ENCODE results near the gene EPAS1.
A peak's percentile ranks its signal among the peaks of the same experiment; 100 is the strongest.

Gene EPAS1

DNA sequence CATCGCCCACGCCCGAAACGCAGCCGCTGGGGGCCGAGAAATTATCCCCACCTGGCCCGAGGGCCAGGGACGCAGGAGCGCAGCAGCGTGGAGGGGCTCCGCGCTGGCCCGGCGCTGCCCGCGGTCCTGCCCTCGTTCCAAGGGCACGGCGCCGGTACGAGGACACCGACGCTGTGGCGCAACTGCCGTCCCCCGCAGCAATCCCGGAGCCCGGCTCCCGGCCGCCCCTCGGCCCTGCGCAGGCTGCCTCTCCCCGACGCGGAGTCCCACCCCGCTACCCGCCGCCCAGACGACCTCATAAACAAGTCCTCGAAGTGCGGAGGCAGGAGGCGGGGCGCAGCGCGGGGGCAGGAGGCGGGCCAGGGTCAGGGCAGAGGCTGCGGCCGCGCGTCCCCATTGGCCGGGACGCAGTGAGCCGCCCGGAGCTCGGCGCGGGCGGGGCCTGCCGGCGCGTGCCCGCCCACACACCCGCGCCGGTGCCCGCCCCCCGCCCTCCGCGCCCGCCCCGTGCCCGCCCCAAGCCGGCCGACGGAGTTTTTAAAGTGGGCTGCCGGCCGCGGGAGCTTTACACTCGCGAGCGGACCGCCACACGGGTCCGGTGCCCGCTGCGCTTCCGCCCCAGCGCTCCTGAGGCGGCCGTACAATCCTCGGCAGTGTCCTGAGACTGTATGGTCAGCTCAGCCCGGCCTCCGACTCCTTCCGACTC, at the start of gene EPAS1:
EPAS1 (plus strand) TSS at position 568 of the 706 bp plus-strand sequence. CDS start 505 bp downstream, outside the sequence.
- peak; percentile 46 to 75 for DNase-seq (ENCODE audit: low read depth in 1 of 2, low spot score in 1 of 2)

DNA sequence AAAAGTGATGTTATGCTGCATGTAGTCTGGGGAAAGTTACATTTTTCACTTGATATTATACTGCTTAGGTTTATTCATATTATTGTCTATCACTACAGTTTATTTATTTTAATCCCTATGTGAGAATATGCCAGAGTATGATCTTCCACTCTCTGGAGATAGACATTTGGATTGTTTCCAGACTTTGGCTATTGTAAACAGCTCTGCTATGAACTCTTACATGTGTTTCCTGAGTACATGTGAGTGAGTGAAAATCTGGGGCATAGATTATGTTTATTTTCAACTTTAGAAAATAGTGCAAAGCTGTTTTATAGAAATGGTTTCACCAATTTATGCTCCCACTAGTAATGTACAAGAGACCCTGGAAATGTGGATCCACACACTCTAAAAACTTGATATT, 49.0 kb upstream of the EPAS1 start:
- DNase-seq (ENCODE audit: low read depth in 1 of 2, low spot score in 1 of 2) = no peak

DNA sequence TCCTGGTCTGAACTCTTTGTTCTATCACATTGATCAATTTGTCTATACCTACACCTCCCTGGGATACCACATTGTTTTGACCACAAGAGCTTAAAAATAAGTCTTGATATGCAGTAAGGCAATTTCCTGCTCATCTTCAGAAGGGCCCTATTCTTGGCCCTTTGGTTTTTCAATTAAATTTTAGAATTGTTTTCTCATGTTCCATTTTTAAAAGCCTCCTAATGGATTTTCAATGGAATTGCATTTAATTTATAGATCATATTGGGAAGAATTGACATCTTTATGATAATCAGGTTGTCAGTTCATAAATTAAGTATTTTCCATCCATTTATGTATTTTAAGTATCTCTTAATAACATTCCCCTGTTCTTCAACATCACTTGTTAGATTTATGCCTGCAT, 47.6 kb upstream of the EPAS1 start:
- DNase-seq (ENCODE audit: low read depth in 1 of 2, low spot score in 1 of 2) = no peak

GRCh38 chr2:46252891-46253659, 44.1 kb upstream of the EPAS1 start:
- no peak for DNase-seq (ENCODE audit: low read depth in 1 of 2, low spot score in 1 of 2)

- DNase-seq (ENCODE audit: low read depth in 1 of 2, low spot score in 1 of 2) = no peak
These were observed 42.7 kb upstream of the EPAS1 start for GRCh38 chr2:46254474-46254873.

GRCh38 chr2:46256563-46257142, 40.6 kb upstream of the EPAS1 start:
- DNase-seq (ENCODE audit: low read depth in 1 of 2, low spot score in 1 of 2) = no peak

DNA sequence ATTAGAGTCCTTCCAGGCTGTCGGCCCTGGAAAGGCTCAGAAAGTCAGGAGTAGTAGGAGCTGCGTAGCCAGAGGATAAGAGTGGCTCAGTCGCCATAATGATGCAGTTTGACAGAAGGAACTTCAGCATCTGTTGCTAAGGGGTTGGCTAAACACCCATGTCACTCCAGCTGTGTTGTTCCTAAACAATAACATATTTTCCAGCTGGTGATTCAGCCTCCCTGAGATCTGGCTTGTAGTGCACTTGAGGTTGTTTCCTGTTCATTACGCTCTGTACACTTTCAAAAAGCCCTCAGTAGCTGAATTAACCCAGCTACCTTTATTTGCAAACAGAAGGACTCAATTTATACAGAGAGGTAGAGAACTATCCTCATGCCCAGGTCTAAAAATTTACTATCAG, 39.7 kb upstream of the EPAS1 start:
- DNase-seq (ENCODE audit: low read depth in 1 of 2, low spot score in 1 of 2) = no peak

DNA sequence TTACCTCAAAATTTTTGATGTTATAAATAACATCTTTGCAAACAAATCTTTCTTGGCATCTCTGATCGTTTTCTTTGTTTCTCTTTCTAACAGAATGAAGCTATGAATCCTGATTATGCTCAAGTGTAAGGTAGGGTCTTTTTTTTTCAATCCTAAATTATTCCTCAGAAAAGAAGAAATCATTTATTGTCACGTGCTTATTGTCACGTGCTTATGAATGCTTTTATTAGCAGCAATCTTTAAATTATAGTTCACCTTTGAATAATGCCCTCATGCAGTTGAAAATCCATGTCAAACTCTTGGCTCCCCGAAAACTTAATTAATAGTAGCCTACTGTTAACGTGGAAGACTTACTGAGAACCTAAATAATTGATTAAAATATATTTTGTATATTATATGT, 39.2 kb upstream of the EPAS1 start:
- DNase-seq (ENCODE audit: low read depth in 1 of 2, low spot score in 1 of 2) = no peak

DNA sequence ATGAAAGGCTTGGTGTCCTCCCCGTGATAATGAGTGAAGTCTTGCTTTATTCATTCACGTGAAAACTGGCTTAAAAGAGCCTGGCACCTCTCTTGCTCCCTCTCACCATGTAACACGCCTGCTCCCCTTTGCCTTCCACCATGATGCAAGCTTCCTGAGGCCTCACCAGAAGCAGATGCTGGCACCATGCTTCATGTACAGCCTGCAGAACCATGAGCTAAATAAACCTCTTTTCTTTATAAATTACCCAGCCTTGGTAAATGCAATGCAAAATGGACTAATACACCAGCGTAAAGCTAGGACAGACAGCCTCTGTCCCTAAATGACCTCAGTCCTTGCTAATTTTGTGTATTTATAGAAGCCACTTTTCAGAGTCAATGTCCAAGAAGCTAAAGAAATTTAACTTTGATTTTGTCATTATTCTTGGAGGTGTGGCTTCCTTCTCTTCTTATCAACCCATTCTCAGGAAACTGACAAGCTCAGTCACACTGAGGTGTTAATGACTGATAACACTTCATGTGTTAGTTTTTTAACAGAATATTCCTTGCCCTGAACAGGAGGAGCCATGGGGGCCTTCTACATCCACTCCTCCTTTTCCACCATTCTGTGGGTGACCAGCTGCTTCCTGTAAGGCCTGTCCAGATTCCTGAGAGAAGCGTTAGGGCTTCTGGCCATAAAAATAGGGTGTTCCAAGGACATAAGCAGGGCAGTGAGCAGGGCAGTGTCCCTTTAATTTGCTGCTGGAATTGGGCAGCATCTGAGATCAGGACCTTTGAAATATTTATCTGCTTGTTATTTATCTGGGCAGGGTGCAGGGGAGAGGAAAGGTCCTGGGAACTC, 38.0 kb upstream of the EPAS1 start:
- no peak for DNase-seq (ENCODE audit: low read depth in 1 of 2, low spot score in 1 of 2)

GRCh38 chr2:46259777-46260168, 37.4 kb upstream of the EPAS1 start:
- DNase-seq (ENCODE audit: low read depth in 1 of 2, low spot score in 1 of 2) = no peak

DNA sequence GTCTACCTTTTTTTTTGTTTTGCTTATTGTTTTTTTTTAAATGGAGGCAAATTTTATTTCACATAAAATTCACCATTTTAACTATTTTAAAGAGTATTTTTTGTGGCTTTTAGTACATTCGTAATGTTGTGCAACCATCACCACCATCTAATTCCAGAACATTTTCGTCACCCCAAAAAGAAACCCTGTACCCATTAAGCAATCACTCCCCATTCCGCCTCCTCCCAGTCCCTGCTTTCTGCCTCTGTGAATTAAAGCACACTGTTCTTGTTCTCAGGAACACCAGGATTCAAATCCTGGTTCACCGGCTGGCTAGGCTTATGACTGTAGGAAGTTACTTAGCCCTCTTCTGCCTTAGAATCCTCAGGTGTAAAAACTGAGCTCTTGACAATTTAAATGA, 36.9 kb upstream of the EPAS1 start:
- no peak for DNase-seq (ENCODE audit: low read depth in 1 of 2, low spot score in 1 of 2)

- no peak for DNase-seq (ENCODE audit: low read depth in 1 of 2, low spot score in 1 of 2)
These were observed 34.8 kb upstream of the EPAS1 start for GRCh38 chr2:46262248-46262938.

DNA sequence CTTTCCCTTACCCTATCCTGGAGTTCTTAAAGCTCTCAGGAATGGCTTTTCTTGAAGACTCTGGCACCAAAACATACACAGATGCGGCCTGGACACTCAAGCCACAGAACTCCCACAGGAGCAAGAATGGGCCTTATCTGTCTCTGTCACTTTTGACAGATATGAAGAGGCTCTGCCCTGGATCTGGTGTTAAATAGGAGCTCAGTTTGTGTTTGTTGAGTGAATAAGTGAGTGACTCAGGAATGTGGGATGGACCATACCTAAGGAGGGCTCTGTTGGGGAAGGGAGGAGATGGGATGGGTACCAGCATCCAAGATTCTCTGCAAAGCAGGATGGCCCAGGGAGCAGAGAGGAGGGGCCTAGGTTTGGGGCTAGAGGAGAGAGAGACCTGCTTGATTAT, 33.9 kb upstream of the EPAS1 start:
- DNase-seq (ENCODE audit: low read depth in 1 of 2, low spot score in 1 of 2) = no peak

GRCh38 chr2:46264447-46264846, 32.8 kb upstream of the EPAS1 start:
- no peak for DNase-seq (ENCODE audit: low read depth in 1 of 2, low spot score in 1 of 2)

DNA sequence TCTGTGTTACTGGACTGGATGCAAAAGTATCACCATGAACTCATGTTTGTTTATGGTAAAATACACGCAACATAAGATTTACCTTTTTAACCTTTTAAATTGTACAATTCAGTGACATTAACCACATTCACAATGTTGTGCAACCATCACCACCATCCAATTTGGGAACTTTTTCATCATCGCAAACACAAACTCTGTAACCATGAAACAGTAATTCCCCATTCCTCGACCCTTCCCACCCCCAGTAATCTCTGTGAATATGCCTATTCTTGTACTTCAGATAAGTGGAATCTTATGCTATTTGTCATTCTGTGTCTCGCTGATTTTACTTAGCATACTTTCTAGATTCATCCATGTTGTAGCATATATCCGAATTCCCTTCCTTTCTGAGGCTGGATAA, 31.1 kb upstream of the EPAS1 start:
- no peak for DNase-seq (ENCODE audit: low read depth in 1 of 2, low spot score in 1 of 2)

DNA sequence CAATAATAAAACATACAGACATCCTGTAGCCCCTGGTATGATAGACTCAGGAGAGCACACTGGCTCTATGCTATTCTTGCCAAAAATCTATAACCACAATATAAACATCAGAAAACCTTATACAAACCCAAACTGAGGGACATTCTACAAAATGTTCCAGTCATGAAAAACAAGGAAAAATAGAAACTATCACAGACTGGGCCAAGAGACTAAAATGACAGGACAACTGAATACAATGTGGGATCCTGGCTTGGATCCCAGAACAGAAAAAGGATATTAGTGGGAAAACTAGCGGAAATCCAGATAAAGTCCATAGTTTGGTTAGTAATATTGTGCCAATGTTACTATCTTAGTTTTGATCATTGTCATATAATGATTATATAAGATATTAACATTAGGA, 29.6 kb upstream of the EPAS1 start:
- DNase-seq (ENCODE audit: low read depth in 1 of 2, low spot score in 1 of 2) = no peak

- DNase-seq (ENCODE audit: low read depth in 1 of 2, low spot score in 1 of 2) = no peak
These were observed 29.0 kb upstream of the EPAS1 start for GRCh38 chr2:46268196-46268595.

GRCh38 chr2:46269001-46269400, 28.2 kb upstream of the EPAS1 start:
- no peak for DNase-seq (ENCODE audit: low read depth in 1 of 2, low spot score in 1 of 2)

DNA sequence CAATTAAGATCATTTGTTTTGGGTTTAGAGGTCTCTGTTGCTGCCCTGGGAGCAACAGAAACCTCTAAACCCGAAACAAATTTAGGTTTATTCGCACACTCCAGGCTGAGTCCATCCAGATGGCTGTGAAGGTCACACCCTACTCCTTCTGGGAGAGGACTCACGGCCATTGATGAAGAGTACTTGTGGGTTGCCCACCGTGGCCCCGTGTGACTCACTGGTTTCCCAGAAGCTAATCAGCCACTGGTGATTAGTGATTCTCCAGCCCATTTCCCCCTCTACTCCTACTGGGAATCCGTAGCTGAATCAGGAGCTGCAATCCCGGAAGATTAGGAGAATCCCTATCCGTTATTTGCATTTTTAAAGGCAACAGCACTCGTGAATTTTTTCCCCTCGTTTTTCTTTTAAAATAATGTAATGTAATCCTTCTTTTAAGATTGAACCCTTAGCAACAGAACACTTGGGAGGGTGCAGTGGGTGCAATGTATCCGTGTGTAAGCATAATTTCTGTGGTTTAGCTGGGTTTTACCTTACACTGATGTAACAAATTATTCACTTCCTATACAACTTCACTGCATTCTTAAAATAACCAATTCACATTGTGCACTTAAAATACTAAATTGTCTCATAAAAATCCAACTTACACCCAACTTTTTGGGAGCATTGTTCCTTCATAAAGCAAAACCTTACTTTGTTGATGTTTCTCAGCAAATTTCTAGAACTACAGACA, 27.5 kb upstream of the EPAS1 start:
- no peak for DNase-seq (ENCODE audit: low read depth in 1 of 2, low spot score in 1 of 2)

DNA sequence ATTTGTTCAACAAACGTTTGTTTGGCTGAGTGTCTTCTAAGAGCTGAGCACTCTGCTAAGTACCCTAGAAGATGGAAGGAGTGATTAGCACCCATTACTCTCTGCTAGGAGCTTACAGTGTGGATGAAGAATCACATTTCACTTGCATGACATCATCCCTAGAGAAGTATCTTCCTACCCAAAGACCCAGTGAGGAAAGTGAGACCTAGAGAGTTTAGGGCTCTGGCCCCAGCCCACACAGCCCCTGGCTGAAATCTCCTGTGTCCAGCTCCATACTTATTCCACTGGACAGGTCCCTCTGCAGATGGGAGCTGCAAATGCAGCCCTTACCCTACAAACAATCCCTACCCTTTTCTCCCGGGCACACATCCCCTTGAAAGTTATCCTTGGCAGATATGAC, 26.8 kb upstream of the EPAS1 start:
- DNase-seq (ENCODE audit: low read depth in 1 of 2, low spot score in 1 of 2) = no peak
